Measurements from ENCODE around the gene C7orf57. TPM values are rescaled to one million over a fixed set of nuclear protein-coding genes. Genes with fewer than 3 reads are reported as not detected.

The C7orf57 gene
- polyA plus RNA-seq, 1 of the 3 experiments (the other 2 are of a cell fraction), result 0.41 TPM

DNA sequence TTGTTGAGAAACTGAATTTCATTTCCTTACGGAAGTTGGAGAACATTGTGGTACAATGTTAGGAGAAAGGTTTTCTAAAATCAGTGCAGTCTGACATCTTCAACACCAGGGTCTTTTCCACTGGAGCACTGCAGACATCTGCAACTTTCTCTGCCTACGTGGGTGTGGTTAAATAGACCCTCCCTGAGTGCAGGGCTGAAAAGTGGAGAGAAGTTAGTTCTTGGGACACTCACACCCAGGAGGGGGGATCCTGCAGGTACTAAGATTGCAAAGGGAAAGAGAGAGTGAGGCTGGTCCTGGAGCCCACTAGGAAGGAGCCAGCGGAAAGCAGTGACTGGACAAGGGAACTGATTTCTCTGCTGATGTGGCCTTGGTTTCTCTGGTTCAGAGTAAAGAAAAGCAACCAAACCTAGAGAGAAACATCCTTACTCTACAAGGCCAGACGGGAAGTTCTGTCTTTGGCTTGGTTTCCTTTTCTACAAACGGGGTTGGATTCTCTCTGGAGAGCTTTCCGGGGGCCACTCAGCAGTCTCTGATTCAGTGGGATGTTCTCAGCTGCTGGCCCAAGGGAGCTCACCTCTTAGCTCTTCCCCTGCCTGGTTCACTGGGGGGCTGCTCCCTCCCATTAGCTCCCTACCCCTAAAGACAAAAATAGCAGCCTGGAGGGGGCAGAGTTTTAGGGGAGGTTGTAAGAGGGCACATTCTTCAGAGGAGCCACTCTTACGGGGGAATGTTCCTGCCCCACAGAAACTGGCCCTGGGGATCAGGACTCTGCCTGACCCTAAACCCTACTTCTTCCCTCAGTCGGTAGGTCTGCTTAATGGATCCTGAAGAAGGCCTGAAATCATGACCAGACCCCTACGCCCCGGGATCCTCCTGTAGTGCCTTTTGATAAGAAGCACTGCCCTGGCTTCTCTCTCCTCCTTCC is 56.4 kb downstream of the C7orf57 start:
- POLR2A ChIA-PET, result no interaction called here
- Histone ChIP-seq H3K9me3 (no peaks in the 10 kb centered on the region), H3K27me3 (ENCODE audit: insufficient read depth) (no peaks in the 10 kb centered on the region), H3K27ac (ENCODE audit: low read depth in 2 of 2, low read length in 1 of 2) (no peak overlapping the region), H3F3A (replicated peaks; ENCODE audit: insufficient read depth) (peaks cover 17% of the 10 kb centered on the region), H3K4me3 (ENCODE audit: low read depth in 2 of 2, low read length in 1 of 2) (no peak overlapping the region), H3K4me1 (ENCODE audit: control insufficient read depth in 1 of 2, insufficient read depth in 2 of 2, low read depth in 1 of 2, low read length in 1 of 2) (peaks cover 12 to 33% of the 10 kb centered on the region in 2 experiments), H3K4me2 (no peak overlapping the region), H2AFZ (ENCODE audit: low read depth) (no peak overlapping the region), H4K20me1 (ENCODE audit: insufficient read depth) (no peaks in the 10 kb centered on the region), H3K36me3 (replicated peaks in 1 of 2; ENCODE audit: control insufficient read depth in 1 of 2, insufficient read depth in 2 of 2, low read length in 1 of 2) (peaks cover 23 to 48% of the 10 kb centered on the region in 2 experiments), H3K79me2 (ENCODE audit: insufficient read depth) (peaks cover 36% of the 10 kb centered on the region), H3K9ac (no peak overlapping the region), H3K9me2 (no peaks in the 10 kb centered on the region)
- WGBS (ENCODE audit: low lambda C conversion rate), result 84% methylated on average over 9 of the region's 10 CpGs
- TF ChIP-seq EP300 (IDR thresholded peaks at IDR 0.05; ENCODE audit: borderline replicate concordance in 1 of 2, low read depth in 1 of 2, low read length in 1 of 2), result no peak
- TF ChIP-seq RXRA (IDR thresholded peaks at IDR 0.05; ENCODE audit: borderline replicate concordance, low read depth), result no peak
- no peak for TF ChIP-seq RCOR1 (IDR thresholded peaks at IDR 0.05; ENCODE audit: low read length)
- TF ChIP-seq, protein P1, sequence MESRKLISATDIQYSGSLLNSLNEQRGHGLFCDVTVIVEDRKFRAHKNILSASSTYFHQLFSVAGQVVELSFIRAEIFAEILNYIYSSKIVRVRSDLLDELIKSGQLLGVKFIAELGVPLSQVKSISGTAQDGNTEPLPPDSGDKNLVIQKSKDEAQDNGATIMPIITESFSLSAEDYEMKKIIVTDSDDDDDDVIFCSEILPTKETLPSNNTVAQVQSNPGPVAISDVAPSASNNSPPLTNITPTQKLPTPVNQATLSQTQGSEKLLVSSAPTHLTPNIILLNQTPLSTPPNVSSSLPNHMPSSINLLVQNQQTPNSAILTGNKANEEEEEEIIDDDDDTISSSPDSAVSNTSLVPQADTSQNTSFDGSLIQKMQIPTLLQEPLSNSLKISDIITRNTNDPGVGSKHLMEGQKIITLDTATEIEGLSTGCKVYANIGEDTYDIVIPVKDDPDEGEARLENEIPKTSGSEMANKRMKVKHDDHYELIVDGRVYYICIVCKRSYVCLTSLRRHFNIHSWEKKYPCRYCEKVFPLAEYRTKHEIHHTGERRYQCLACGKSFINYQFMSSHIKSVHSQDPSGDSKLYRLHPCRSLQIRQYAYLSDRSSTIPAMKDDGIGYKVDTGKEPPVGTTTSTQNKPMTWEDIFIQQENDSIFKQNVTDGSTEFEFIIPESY (IDR thresholded peaks at IDR 0.05; ENCODE audit: borderline replicate concordance, low read depth), result no peak
- no peak for TF ChIP-seq EZH2phosphoT487 (IDR thresholded peaks at IDR 0.05; ENCODE audit: borderline replicate concordance, low read depth)
- TF ChIP-seq CHD2 (IDR thresholded peaks at IDR 0.05; ENCODE audit: low read length, partially characterized antibody), result no peak
- TF ChIP-seq POLR2AphosphoS5 (IDR thresholded peaks at IDR 0.05; ENCODE audit: low read depth, low read length), result no peak
- CTCF ChIA-PET, result interaction anchor here (1.4 to 5.5 kb wide), 3 partner anchors 17 to 147 kb away, joined by 3 to 47 read pairs (median 8); no protein-coding TSS in a partner anchor
- DNase-seq, result no peak

DNA sequence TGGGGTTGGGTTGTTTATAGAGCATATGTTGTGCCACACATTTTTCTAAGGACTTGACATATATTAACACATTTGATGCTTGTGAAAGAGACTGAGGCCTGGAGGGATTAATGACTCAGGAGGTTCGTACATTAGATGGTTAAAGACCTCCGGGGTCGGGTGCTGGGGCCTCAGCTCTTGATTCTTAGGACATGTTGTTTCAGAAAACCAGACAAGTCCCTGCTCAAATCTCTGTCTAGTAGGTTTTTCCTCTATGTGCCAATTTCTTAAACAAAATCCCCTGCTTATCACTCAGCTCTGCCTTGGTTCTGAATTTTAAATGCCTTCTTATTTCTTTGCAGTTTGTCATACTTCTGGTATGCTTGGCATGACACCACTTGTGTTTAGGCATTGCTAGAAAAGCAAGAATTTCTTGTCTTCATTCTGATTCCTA is 59.5 kb downstream of the C7orf57 start:
- Histone ChIP-seq H3K79me2 (ENCODE audit: insufficient read depth) (peaks cover 39% of the 10 kb centered on the region), H3K9me2 (no peaks in the 10 kb centered on the region), H3K27ac (ENCODE audit: low read depth in 2 of 2, low read length in 1 of 2) (peak overlapping the region; percentile 18 to 46; a peak in 3 of 4 replicates), H2AFZ (ENCODE audit: low read depth) (no peak overlapping the region), H3K4me1 (ENCODE audit: control insufficient read depth in 1 of 2, insufficient read depth in 2 of 2, low read depth in 1 of 2, low read length in 1 of 2) (peaks cover 4 to 19% of the 10 kb centered on the region in 2 experiments; a peak in 3 of 4 replicates), H3K4me2 (peak overlapping the region; percentile 32), H3K4me3 (ENCODE audit: low read depth in 2 of 2, low read length in 1 of 2) (no peak overlapping the region), H3K36me3 (replicated peaks in 1 of 2; ENCODE audit: control insufficient read depth in 1 of 2, insufficient read depth in 2 of 2, low read length in 1 of 2) (peaks cover 39 to 77% of the 10 kb centered on the region in 2 experiments), H4K20me1 (ENCODE audit: insufficient read depth) (no peaks in the 10 kb centered on the region), H3F3A (replicated peaks; ENCODE audit: insufficient read depth) (no peaks in the 10 kb centered on the region), H3K9ac (no peak overlapping the region), H3K27me3 (ENCODE audit: insufficient read depth) (no peaks in the 10 kb centered on the region), H3K9me3 (no peaks in the 10 kb centered on the region)
- ChIA-PET CTCF (interaction anchor here (1.3 to 5.5 kb wide), 3 partner anchors 9 to 149 kb away, joined by 3 to 47 read pairs (median 22); no protein-coding TSS in a partner anchor), POLR2A (interaction anchor here (0.8 kb wide), 1 partner anchor 9 kb away, joined by 4 read pairs; no protein-coding TSS in a partner anchor)
- TF ChIP-seq TCF12 (IDR thresholded peaks at IDR 0.05), result peak; percentile 49; the same call in 1 of the 2 replicates
- peak; percentile 38; the same call in 1 of the 2 replicates for TF ChIP-seq NFIC (IDR thresholded peaks at IDR 0.05; ENCODE audit: borderline replicate concordance)
- TF ChIP-seq, protein P2, sequence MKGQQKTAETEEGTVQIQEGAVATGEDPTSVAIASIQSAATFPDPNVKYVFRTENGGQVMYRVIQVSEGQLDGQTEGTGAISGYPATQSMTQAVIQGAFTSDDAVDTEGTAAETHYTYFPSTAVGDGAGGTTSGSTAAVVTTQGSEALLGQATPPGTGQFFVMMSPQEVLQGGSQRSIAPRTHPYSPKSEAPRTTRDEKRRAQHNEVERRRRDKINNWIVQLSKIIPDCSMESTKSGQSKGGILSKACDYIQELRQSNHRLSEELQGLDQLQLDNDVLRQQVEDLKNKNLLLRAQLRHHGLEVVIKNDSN (IDR thresholded peaks at IDR 0.05; ENCODE audit: borderline replicate concordance, low read depth), result no peak
- peak; percentile 74 for TF ChIP-seq JUND (IDR thresholded peaks at IDR 0.05)
- TF ChIP-seq FOSL2 (IDR thresholded peaks at IDR 0.05; ENCODE audit: borderline replicate concordance, low read depth), result peak; percentile 69
- TF ChIP-seq TEAD4 (IDR thresholded peaks at IDR 0.05; ENCODE audit: borderline replicate concordance, insufficient read depth), result peak; percentile 81; the same call in 1 of the 2 replicates
- TF ChIP-seq RXRA (IDR thresholded peaks at IDR 0.05; ENCODE audit: borderline replicate concordance, low read depth), result peak; percentile 30; the same call in 1 of the 2 replicates
- TF ChIP-seq ELF1 (IDR thresholded peaks at IDR 0.05), result no peak
- TF ChIP-seq, protein P3, sequence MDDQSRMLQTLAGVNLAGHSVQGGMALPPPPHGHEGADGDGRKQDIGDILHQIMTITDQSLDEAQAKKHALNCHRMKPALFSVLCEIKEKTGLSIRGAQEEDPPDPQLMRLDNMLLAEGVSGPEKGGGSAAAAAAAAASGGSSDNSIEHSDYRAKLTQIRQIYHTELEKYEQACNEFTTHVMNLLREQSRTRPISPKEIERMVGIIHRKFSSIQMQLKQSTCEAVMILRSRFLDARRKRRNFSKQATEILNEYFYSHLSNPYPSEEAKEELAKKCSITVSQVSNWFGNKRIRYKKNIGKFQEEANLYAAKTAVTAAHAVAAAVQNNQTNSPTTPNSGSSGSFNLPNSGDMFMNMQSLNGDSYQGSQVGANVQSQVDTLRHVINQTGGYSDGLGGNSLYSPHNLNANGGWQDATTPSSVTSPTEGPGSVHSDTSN (IDR thresholded peaks at IDR 0.05), result peak; percentile 29; the same call in 1 of the 2 replicates
- DNase-seq, result no peak
- 92% methylated on average over 3 of the region's 3 CpGs for WGBS (ENCODE audit: low lambda C conversion rate)
